ENCODE measurements around the gene SPATA9. TPM values are rescaled to one million over a fixed set of nuclear protein-coding genes. Genes with fewer than 3 reads are reported as not detected.
"Not testable (repeated sequence)": the region's sequence is repeated elsewhere in the genome, so short reads cannot be mapped to it uniquely, and the experiment has no call there.

SPATA9 gene
- total RNA-seq, 6 donors from 2014 or later: 0.23 TPM; not detected in 5

- H3K9me3 ChIP-seq: no peaks in the 10 kb centered on the region
- no peaks in the 10 kb centered on the region for H3K36me3 ChIP-seq
- TF ChIP-seq EP300 (IDR thresholded peaks at IDR 0.05) (no peak), POLR2AphosphoS5 (IDR thresholded peaks at IDR 0.05) (no peak), CTCF (IDR thresholded peaks at IDR 0.05) (no peak), POLR2A (IDR thresholded peaks at IDR 0.05) (no peak)
- H3K27ac ChIP-seq: no peak overlapping the region
- WGBS, 2 donors: 81 to 84% methylated on average over 5 of the region's 5 CpGs
- DNase-seq (no peak), ATAC-seq (ENCODE audit: low FRiP score in 2 of 2) (no peak)
- H3K27me3 ChIP-seq: no peaks in the 10 kb centered on the region
- H3K4me1 ChIP-seq: peaks cover 0 to 4% (median 0%) of the 10 kb centered on the region in 4 donors
- no peak overlapping the region for H3K4me3 ChIP-seq
Measured at GRCh38 chr5:95715799-95716461, 33.1 kb upstream of the SPATA9 start.

GRCh38 chr5:95713960-95714710 is 31.3 kb upstream of the SPATA9 start:
- WGBS, 2 donors: 57 to 69% methylated on average over 4 of the region's 4 CpGs
- H3K27ac ChIP-seq: no peak overlapping the region
- H3K4me1 ChIP-seq: peaks cover 0 to 4% (median 0%) of the 10 kb centered on the region in 4 donors
- TF ChIP-seq EP300 (IDR thresholded peaks at IDR 0.05) (no peak), POLR2A (IDR thresholded peaks at IDR 0.05) (no peak), POLR2AphosphoS5 (IDR thresholded peaks at IDR 0.05) (no peak), CTCF (IDR thresholded peaks at IDR 0.05) (no peak)
- H3K36me3 ChIP-seq: no peaks in the 10 kb centered on the region
- DNase-seq (no peak), ATAC-seq (ENCODE audit: low FRiP score in 2 of 2) (no peak)
- H3K9me3 ChIP-seq: no peaks in the 10 kb centered on the region
- H3K4me3 ChIP-seq: no peak overlapping the region
- no peaks in the 10 kb centered on the region for H3K27me3 ChIP-seq

- H3K4me3 ChIP-seq; ATAC-seq (ENCODE audit: low FRiP score in 2 of 2); H3K36me3 ChIP-seq; H3K27me3 ChIP-seq; DNase-seq; H3K4me1 ChIP-seq; H3K9me3 ChIP-seq; H3K27ac ChIP-seq: not testable (repeated sequence)
- 91 to 93% methylated on average over 5 of the region's 5 CpGs for WGBS, 2 donors
Measured at GRCh38 chr5:95713246-95713645, 30.5 kb upstream of the SPATA9 start.

GRCh38 chr5:95712347-95712958 is 29.7 kb upstream of the SPATA9 start:
- Histone ChIP-seq H3K36me3 (no peaks in the 10 kb centered on the region), H3K9me3 (no peaks in the 10 kb centered on the region), H3K27ac (no peak overlapping the region), H3K27me3 (no peaks in the 10 kb centered on the region), H3K4me3 (no peak overlapping the region), H3K4me1 (peaks cover 0 to 4% (median 0%) of the 10 kb centered on the region in 4 donors)
- TF ChIP-seq POLR2AphosphoS5 (IDR thresholded peaks at IDR 0.05) (no peak), CTCF (IDR thresholded peaks at IDR 0.05) (no peak), POLR2A (IDR thresholded peaks at IDR 0.05) (no peak), EP300 (IDR thresholded peaks at IDR 0.05) (no peak)
- WGBS, 2 donors: 55 to 67% methylated on average over 1 to 2 of the region's 2 CpGs
- ATAC-seq (ENCODE audit: low FRiP score in 2 of 2): peak; percentile 40 to 87
- peak in 1 of 2 donors; percentile 49 for DNase-seq

All from upper lobe of left lung (tissue), 6 donors.